H1 (cell line): ENCODE measurements around the gene MSH2. TPM values are rescaled to one million over a fixed set of nuclear protein-coding genes. Genes with fewer than 3 reads are reported as not detected.

Source experiments
- CTCF ChIA-PET: fragments of 300-600 bp; sonication (Branson Sonifier 250); formaldehyde crosslinking; loops from one replicate; lab custom pipeline; 2021; ENCODE audit not compliant: partially characterized antibody; lab: Charles Lee
- POLR2A ChIA-PET: fragments of 300-600 bp; sonication (Branson Sonifier 250); formaldehyde crosslinking; loops from one replicate; lab custom pipeline; 2021; ENCODE audit warnings: inconsistent platforms; ENCODE audit not compliant: partially characterized antibody; lab: Charles Lee
- DNase-seq, 2 experiments: peaks; one replicate each; pipeline versions ENCODE4 v3.0.0 to v3.0.0-alpha.2; 2010 to 2022; ENCODE audit warnings: low spot score in 2 of 2, low read depth in 1 of 2, mixed read lengths in 1 of 2
- FAIRE-seq: peaks from 2 replicates; lab custom pipeline; 2011; peaks lifted over from hg19 to GRCh38; lab: Jason Lieb, UNC
- H2AFZ ChIP-seq: 2 replicates; pipeline ENCODE4 v1.8.1; 2012; ENCODE audit warnings: low read length, inconsistent platforms
- H2AK5ac ChIP-seq: 2 replicates; pipeline ENCODE4 v1.6.1; 2013; ENCODE audit warnings: low read depth, low read length
- H2BK120ac ChIP-seq: replicated peaks from 2 replicates; pipeline ENCODE3; 2013; ENCODE audit warnings: low read depth, low read length, inconsistent platforms
- H2BK12ac ChIP-seq: 2 replicates; pipeline ENCODE4 v1.6.1; 2013; ENCODE audit warnings: low read depth, low read length
- H2BK15ac ChIP-seq: 2 replicates; pipeline ENCODE4 v1.6.1; 2013; ENCODE audit warnings: low read length
- H2BK20ac ChIP-seq: 2 replicates; pipeline ENCODE4 v1.6.1; 2013; ENCODE audit warnings: low read length
- H2BK5ac ChIP-seq: 2 replicates; pipeline ENCODE4 v1.6.1; 2013; ENCODE audit warnings: low read depth, low read length
- H3K14ac ChIP-seq: 2 replicates; pipeline ENCODE4 v1.6.1; 2013; ENCODE audit warnings: inconsistent platforms; ENCODE audit not compliant: insufficient read length
- H3K18ac ChIP-seq: 2 replicates; pipeline ENCODE4 v1.6.1; 2013; ENCODE audit warnings: low read length; ENCODE audit errors: extremely low read depth
- H3K23ac ChIP-seq: 2 replicates; pipeline ENCODE4 v1.6.1; 2013; ENCODE audit warnings: inconsistent platforms; ENCODE audit not compliant: insufficient read length
- H3K23me2 ChIP-seq: 2 replicates; pipeline ENCODE4 v1.6.1; 2013; ENCODE audit warnings: low read depth, low read length
- H3K27ac ChIP-seq: 2 replicates; pipeline ENCODE4 v1.6.1; 2011; ENCODE audit warnings: low read depth, low read length, inconsistent platforms
- H3K27me3 ChIP-seq, 4 experiments: replicated peaks in 1 of 4; 1 replicate in 1 of 4; 2 replicates in 3 of 4; pipeline versions ENCODE4 v1.6.1 to v1.8.1; 2011 to 2013; ENCODE audit warnings: low read length in 3 of 4, mild to moderate bottlenecking in 3 of 4, inconsistent platforms in 2 of 4, mixed read lengths in 2 of 4, moderate library complexity in 1 of 4; ENCODE audit not compliant: control insufficient read depth in 3 of 4, insufficient read depth in 3 of 4; ENCODE audit errors: extremely low read depth in 1 of 4
- H3K36me3 ChIP-seq, 4 experiments: 2 replicates each; pipeline versions ENCODE4 v1.6.1 to v1.8.1; 2011 to 2013; ENCODE audit warnings: mild to moderate bottlenecking in 4 of 4, low read length in 3 of 4, moderate library complexity in 2 of 4, control low read depth in 1 of 4, inconsistent platforms in 1 of 4; ENCODE audit not compliant: insufficient read depth in 4 of 4, control insufficient read depth in 2 of 4
- H3K4ac ChIP-seq: replicated peaks from 2 replicates; pipeline ENCODE3; 2013; ENCODE audit warnings: low read length, low read depth, mixed read lengths, inconsistent platforms; ENCODE audit not compliant: insufficient read length
- H3K4me1 ChIP-seq, 4 experiments: replicated peaks in 1 of 4; 1 replicate in 1 of 4; 2 replicates in 3 of 4; pipeline versions ENCODE4 v1.6.1 to v1.8.1; 2011 to 2013; ENCODE audit warnings: low read length in 3 of 4, inconsistent platforms in 2 of 4, mixed read lengths in 1 of 4; ENCODE audit not compliant: insufficient read depth in 4 of 4, control insufficient read depth in 3 of 4
- H3K4me2 ChIP-seq, 2 experiments: 2 replicates each; pipeline versions ENCODE4 v1.6.1 to v1.8.1; 2011 to 2013; ENCODE audit warnings: low read depth in 2 of 2, low read length in 2 of 2, control low read depth in 1 of 2, inconsistent platforms in 1 of 2, mild to moderate bottlenecking in 1 of 2; ENCODE audit not compliant: insufficient read depth in 1 of 2
- H3K4me3 ChIP-seq, 4 experiments: fragments of 200-600, 300-600 bp in 1 of 4; sonication (generic), shearing (Covaris generic), sonication (Bioruptor Twin) in 1 of 4; 2 replicates each; pipeline versions ENCODE4 v1.5.1 to v1.8.1; 2011 to 2016; ENCODE audit warnings: low read length in 4 of 4, low read depth in 3 of 4, control low read depth in 2 of 4, inconsistent platforms in 2 of 4, mild to moderate bottlenecking in 2 of 4, mixed read lengths in 1 of 4, moderate library complexity in 1 of 4; ENCODE audit not compliant: insufficient read depth in 2 of 4; ENCODE audit errors: extremely low read depth in 1 of 4
- H3K56ac ChIP-seq: replicated peaks from 2 replicates; pipeline ENCODE3; 2013; ENCODE audit warnings: low read depth, mild to moderate bottlenecking, mixed read lengths, low read length, inconsistent platforms; ENCODE audit not compliant: insufficient read length
- H3K79me1 ChIP-seq: 2 replicates; pipeline ENCODE4 v1.6.1; 2013; ENCODE audit warnings: low read depth, low read length, control low read depth
- H3K79me2 ChIP-seq, 2 experiments: 2 replicates each; pipeline versions ENCODE4 v1.6.1 to v1.8.1; 2012 to 2013; ENCODE audit warnings: low read length in 2 of 2, mild to moderate bottlenecking in 2 of 2, inconsistent platforms in 1 of 2; ENCODE audit not compliant: insufficient read depth in 2 of 2, control insufficient read depth in 1 of 2
- H3K9ac ChIP-seq, 4 experiments: replicated peaks in 1 of 4; 1 replicate in 1 of 4; 2 replicates in 3 of 4; pipeline versions ENCODE4 v1.6.1 to v1.8.1; 2011 to 2013; ENCODE audit warnings: low read depth in 3 of 4, low read length in 3 of 4, control low read depth in 2 of 4, mild to moderate bottlenecking in 2 of 4, moderate library complexity in 2 of 4, inconsistent platforms in 1 of 4; ENCODE audit errors: extremely low read depth in 1 of 4
- H3K9me3 ChIP-seq, 2 experiments: 2 replicates each; pipeline versions ENCODE4 v1.6.1 to v1.8.1; 2012 to 2013; ENCODE audit warnings: mild to moderate bottlenecking in 2 of 2, moderate library complexity in 2 of 2, control low read depth in 1 of 2, inconsistent platforms in 1 of 2, low read depth in 1 of 2, low read length in 1 of 2, mixed read lengths in 1 of 2; ENCODE audit not compliant: insufficient read depth in 2 of 2
- H4K20me1 ChIP-seq, 2 experiments: replicated peaks in 1 of 2; 2 replicates each; pipeline versions ENCODE3 to v1.8.1; 2011 to 2013; ENCODE audit warnings: inconsistent platforms in 2 of 2, low read length in 2 of 2, mild to moderate bottlenecking in 1 of 2; ENCODE audit not compliant: insufficient read depth in 2 of 2, control insufficient read depth in 1 of 2
- H4K5ac ChIP-seq: 2 replicates; pipeline ENCODE4 v1.6.1; 2013; ENCODE audit warnings: low read length, low read depth, mixed read lengths, inconsistent platforms; ENCODE audit not compliant: insufficient read length
- H4K8ac ChIP-seq: 2 replicates; pipeline ENCODE4 v1.8.0; 2013; ENCODE audit warnings: mild to moderate bottlenecking, moderate library complexity, low read length, inconsistent platforms; ENCODE audit not compliant: insufficient read depth; ENCODE audit errors: extremely low read depth
- H4K91ac ChIP-seq: replicated peaks from 2 replicates; pipeline ENCODE3; 2013; ENCODE audit warnings: low read length, mixed read lengths, inconsistent platforms; ENCODE audit not compliant: insufficient read length
- CTBP2 ChIP-seq: IDR thresholded peaks from 2 replicates; pipeline ENCODE4 v1.7.0; 2011; ENCODE audit warnings: borderline replicate concordance, mild to moderate bottlenecking, moderate library complexity, mixed read lengths, low read length; ENCODE audit not compliant: insufficient read depth, insufficient read length
- HDAC2 ChIP-seq, 2 experiments: fragments of 300-600 bp in 1 of 2; sonication (generic) in 1 of 2; IDR thresholded peaks; 2 replicates each; pipeline ENCODE4 v1.6.1; 2011 to 2012; ENCODE audit warnings: low read depth in 2 of 2, low read length in 2 of 2, mild to moderate bottlenecking in 2 of 2, moderate library complexity in 2 of 2, borderline replicate concordance in 1 of 2, inconsistent platforms in 1 of 2
- RAD21 ChIP-seq, 2 experiments: IDR thresholded peaks in 1 of 2; conservative IDR thresholded peaks in 1 of 2; 2 replicates each; pipeline ENCODE4 v1.6.1; 2011; ENCODE audit warnings: low read depth in 2 of 2, low read length in 2 of 2, improper control_type of control experiment in 1 of 2, inconsistent platforms in 1 of 2, mild to moderate bottlenecking in 1 of 2, moderate library complexity in 1 of 2
- WGBS, 2 experiments: shearing (Covaris generic) in 1 of 2; methylation state at CpG; one replicate each; pipeline versions ENCODE4 v1.1.6 to v1.1.7; 2013 to 2015; ENCODE audit warnings: low lambda C conversion rate in 2 of 2, mixed read lengths in 2 of 2, inconsistent platforms in 1 of 2, low coverage in 1 of 2, missing lambda C conversion rate in 1 of 2; ENCODE audit not compliant: insufficient replicate concordance in 2 of 2, insufficient coverage in 1 of 2, insufficient read length in 1 of 2; ENCODE audit errors: extremely low coverage in 1 of 2, missing lambda C conversion rate in 1 of 2; 5-methylcytosine and 5-hydroxymethylcytosine counted together
- polyA plus RNA-seq, 7 experiments: library from polyadenylated mRNA; depleted of rRNA in 3 of 7; stranded (reverse) in 5 of 7; unstranded in 2 of 7; fragments of >200 nt in 5 of 7; fragments of 200-250 nt in 2 of 7; gene quantifications; 1 replicate in 5 of 7; 2 replicates in 1 of 7; 4 replicates in 1 of 7; pipeline versions ENCODE4 v1.2.1 to v1.2.3, GENCODE V29; 2011 to 2013; ENCODE audit warnings: missing spikeins in 2 of 7, mixed read lengths in 2 of 7
- total RNA-seq: library from RNA; stranded (reverse); fragmentation: NEBNext Ultra II Directional; extraction: Animal tissue kit (Norgen Biotek cat#: 25700); gene quantifications from 2 replicates; pipeline ENCODE4 v1.2.1, GENCODE V29; 2021
- TF ChIP-seq, protein P1 (sequence below), 3 experiments: IDR thresholded peaks; 1 replicate in 2 of 3; 2 replicates in 1 of 3; pipeline versions ENCODE4 v1.5.1 to v1.6.1; 2011; ENCODE audit warnings: low read length in 3 of 3, mild to moderate bottlenecking in 3 of 3, inconsistent platforms in 2 of 3, low read depth in 1 of 3, moderate library complexity in 1 of 3; ENCODE audit not compliant: insufficient read depth in 1 of 3; ENCODE audit errors: control extremely low read depth in 1 of 3

The MSH2 gene
- total and polyA plus RNA-seq, 2 of the 8 experiments (the other 6 are each of a cell fraction or from before 2014, with no cell fraction given) = 64.1 to 228 TPM

DNA sequence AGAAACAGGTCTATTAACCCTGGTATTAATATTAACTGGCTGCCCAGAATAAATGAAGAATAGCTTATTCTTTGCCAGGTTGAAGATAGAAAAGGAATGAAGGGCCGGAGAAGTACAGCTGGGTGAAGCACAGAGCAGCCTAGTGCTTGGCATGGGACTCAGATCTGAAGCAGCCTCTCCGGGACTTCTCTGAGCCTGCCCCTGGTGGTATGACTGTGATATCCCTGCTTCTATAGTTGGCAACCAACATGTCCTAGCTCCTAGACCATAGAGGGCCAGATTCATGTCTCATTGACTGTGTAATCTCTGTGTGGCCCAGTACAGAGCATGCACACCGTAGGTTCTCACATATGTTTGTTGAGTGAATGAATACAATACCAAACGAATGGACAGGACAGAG, 107.8 kb downstream of the MSH2 start:
- no peak overlapping the region for H2AK5ac ChIP-seq
- no peak overlapping the region for H3K23ac ChIP-seq
- H3K4me2 ChIP-seq = no peak overlapping the region
- no peak overlapping the region for H4K8ac ChIP-seq
- no peak overlapping the region for H3K4me3 ChIP-seq
- 0 out of 4 replicates have a peak, but pooled peaks cover 0 to 2% of the 10 kb centered on the region in 2 experiments for H3K9me3 ChIP-seq
- H3K18ac ChIP-seq = no peak overlapping the region
- H2AFZ ChIP-seq = no peak overlapping the region
- no peaks in the 10 kb centered on the region for H4K20me1 ChIP-seq
- peak; percentile 42 for FAIRE-seq
- no peak for DNase-seq
- H4K5ac ChIP-seq = no peak overlapping the region
- no peak overlapping the region for H2BK120ac ChIP-seq
- H2BK20ac ChIP-seq = no peak overlapping the region
- no peak overlapping the region for H3K9ac ChIP-seq
- H2BK12ac ChIP-seq = no peak overlapping the region
- H2BK5ac ChIP-seq = no peak overlapping the region
- CTCF ChIA-PET = interaction anchor here (0.7 to 1.7 kb wide), 9 partner anchors 9 to 257 kb away, joined by 3 to 7 read pairs (median 4); no protein-coding TSS in a partner anchor
- H3K27ac ChIP-seq = no peak overlapping the region
- no peaks in the 10 kb centered on the region; a peak in 1 of 8 replicates for H3K36me3 ChIP-seq
- H4K91ac ChIP-seq = no peak overlapping the region
- 79% methylated on average over 4 of the region's 4 CpGs; no CpG with 5 or more reads in 1 of the 2 experiments for WGBS, 2 experiments
- H3K56ac ChIP-seq = no peak overlapping the region
- H3K14ac ChIP-seq = no peak overlapping the region
- POLR2A ChIA-PET = interaction anchor here (1.1 to 1.9 kb wide), 2 partner anchors 24 to 36 kb away, joined by 3 to 5 read pairs; no protein-coding TSS in a partner anchor
- TF ChIP-seq RAD21 (IDR thresholded peaks at IDR 0.05 in 1 of 2, conservative IDR thresholded peaks at IDR 0.05 in 1 of 2; ENCODE audit: low read depth in 2 of 2, low read length in 2 of 2) (peak in 1 of 2 experiments; percentile 22; a peak in 2 of 4 replicates), CTBP2 (no peak), HDAC2 (IDR thresholded peaks at IDR 0.05; ENCODE audit: borderline replicate concordance in 1 of 2, low read depth in 2 of 2, low read length in 2 of 2) (no peak)
- TF ChIP-seq, protein P1, sequence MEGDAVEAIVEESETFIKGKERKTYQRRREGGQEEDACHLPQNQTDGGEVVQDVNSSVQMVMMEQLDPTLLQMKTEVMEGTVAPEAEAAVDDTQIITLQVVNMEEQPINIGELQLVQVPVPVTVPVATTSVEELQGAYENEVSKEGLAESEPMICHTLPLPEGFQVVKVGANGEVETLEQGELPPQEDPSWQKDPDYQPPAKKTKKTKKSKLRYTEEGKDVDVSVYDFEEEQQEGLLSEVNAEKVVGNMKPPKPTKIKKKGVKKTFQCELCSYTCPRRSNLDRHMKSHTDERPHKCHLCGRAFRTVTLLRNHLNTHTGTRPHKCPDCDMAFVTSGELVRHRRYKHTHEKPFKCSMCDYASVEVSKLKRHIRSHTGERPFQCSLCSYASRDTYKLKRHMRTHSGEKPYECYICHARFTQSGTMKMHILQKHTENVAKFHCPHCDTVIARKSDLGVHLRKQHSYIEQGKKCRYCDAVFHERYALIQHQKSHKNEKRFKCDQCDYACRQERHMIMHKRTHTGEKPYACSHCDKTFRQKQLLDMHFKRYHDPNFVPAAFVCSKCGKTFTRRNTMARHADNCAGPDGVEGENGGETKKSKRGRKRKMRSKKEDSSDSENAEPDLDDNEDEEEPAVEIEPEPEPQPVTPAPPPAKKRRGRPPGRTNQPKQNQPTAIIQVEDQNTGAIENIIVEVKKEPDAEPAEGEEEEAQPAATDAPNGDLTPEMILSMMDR (IDR thresholded peaks at IDR 0.05; ENCODE audit: control extremely low read depth in 1 of 3, insufficient read depth in 1 of 3, low read depth in 1 of 3, low read length in 3 of 3) = peak; percentile 23 to 43 (median 27); a peak in 3 of 4 replicates
- H3K79me2 ChIP-seq = no peaks in the 10 kb centered on the region
- H3K79me1 ChIP-seq = no peaks in the 10 kb centered on the region
- no peaks in the 10 kb centered on the region for H3K27me3 ChIP-seq
- H2BK15ac ChIP-seq = no peak overlapping the region
- no peaks in the 10 kb centered on the region for H3K23me2 ChIP-seq
- H3K4ac ChIP-seq = no peak overlapping the region
- H3K4me1 ChIP-seq = peaks cover 0 to 4% (median 4%) of the 10 kb centered on the region in 4 experiments; a peak in 5 of 7 replicates
